HepG2 (cell line): ENCODE results near the gene IRX5. TPM values are rescaled to one million over a fixed set of nuclear protein-coding genes. Genes with fewer than 3 reads are reported as not detected.

Source experiments
- ATAC-seq: fragments of 200-7000 bp; cut with Tn5 transposase; 3 replicates; pipeline ENCODE4 v1.9.1; 2020; ENCODE audit warnings: mild to moderate bottlenecking, moderate library complexity
- BruUV-seq: library from RNA; stranded (reverse); fragments of 400-500 nt; replicated peaks from 2 replicates; lab custom pipeline; 2021; lab: Mats Ljungman, UMichigan
- CTCF ChIA-PET: fragments of 300-600 bp; formaldehyde crosslinking; extraction: SDS; loops from one replicate; lab custom pipeline; 2021; ENCODE audit warnings: low total read pairs, inconsistent platforms, low intra/inter-chr PET ratio; lab: Yijun Ruan, JAX
- POLR2A ChIA-PET: fragments of 350-600 bp; sonication (Branson Sonifier 250); formaldehyde crosslinking; loops from one replicate; lab custom pipeline; 2020; ENCODE audit warnings: antibody characterized with exemption, inconsistent platforms; lab: Yijun Ruan, JAX
- DNase-seq: peaks from one replicate; pipeline ENCODE4 v3.0.0-alpha.2; 2015; ENCODE audit warnings: low spot score
- FAIRE-seq: peaks from 3 replicates; lab custom pipeline; 2011; peaks lifted over from hg19 to GRCh38; lab: Jason Lieb, UNC
- H2AFZ ChIP-seq: one replicate; pipeline ENCODE4 v1.6.1; 2011; ENCODE audit warnings: low read length, inconsistent platforms
- H3K27ac ChIP-seq: fragments of 300-600 bp; 3 replicates; pipeline ENCODE4 v1.8.0; 2011; ENCODE audit warnings: mixed run types, mild to moderate bottlenecking, mixed read lengths, low read length, inconsistent platforms; ENCODE audit not compliant: insufficient read depth; ENCODE audit errors: extremely low read length
- H3K27me3 ChIP-seq, 2 experiments: fragments of 200-600 bp in 1 of 2; 2 replicates in 1 of 2; 3 replicates in 1 of 2; pipeline versions ENCODE4 v1.6.0 to v1.8.0; 2011; ENCODE audit warnings: low read length in 2 of 2, mild to moderate bottlenecking in 2 of 2, moderate library complexity in 2 of 2, inconsistent platforms in 1 of 2; ENCODE audit not compliant: insufficient read depth in 2 of 2, control insufficient read depth in 1 of 2
- H3K36me3 ChIP-seq, 2 experiments: fragments of 200-600 bp in 1 of 2; replicated peaks in 1 of 2; 2 replicates in 1 of 2; 3 replicates in 1 of 2; pipeline versions ENCODE4 v1.5.1 to v1.8.0; 2011; ENCODE audit warnings: low read length in 2 of 2, inconsistent platforms in 1 of 2; ENCODE audit not compliant: insufficient read depth in 2 of 2, control insufficient read depth in 1 of 2
- H3K4me1 ChIP-seq: 2 replicates; pipeline ENCODE4 v1.5.1; 2012; ENCODE audit warnings: low read length, inconsistent platforms; ENCODE audit not compliant: insufficient read depth
- H3K4me2 ChIP-seq: 2 replicates; pipeline ENCODE4 v1.6.0; 2011; ENCODE audit warnings: low read depth, low read length, inconsistent platforms
- H3K4me3 ChIP-seq, 3 experiments: fragments of 200-600 bp in 1 of 3; sonication (generic), shearing (Covaris generic) in 1 of 3; replicated peaks in 1 of 3; 2 replicates each; pipeline ENCODE4 v1.5.1; 2011 to 2016; ENCODE audit warnings: low read length in 3 of 3, inconsistent platforms in 2 of 3, low read depth in 2 of 3, mild to moderate bottlenecking in 2 of 3, control low read depth in 1 of 3, mixed read lengths in 1 of 3; ENCODE audit not compliant: insufficient read depth in 1 of 3
- H3K79me2 ChIP-seq: one replicate; pipeline ENCODE4 v1.6.1; 2011; ENCODE audit warnings: low read length, inconsistent platforms; ENCODE audit not compliant: insufficient read depth
- H3K9ac ChIP-seq: 2 replicates; pipeline ENCODE4 v1.6.0; 2011; ENCODE audit warnings: mild to moderate bottlenecking, low read depth, low read length, inconsistent platforms; ENCODE audit not compliant: insufficient read depth
- H3K9me3 ChIP-seq: 2 replicates; pipeline ENCODE4 v1.5.1; 2012; ENCODE audit warnings: mild to moderate bottlenecking, low read length
- H4K20me1 ChIP-seq: 2 replicates; pipeline ENCODE4 v1.6.0; 2011; ENCODE audit warnings: inconsistent platforms, mild to moderate bottlenecking, low read length, moderate library complexity; ENCODE audit not compliant: insufficient read depth
- GFI1 ChIP-seq: sonication (generic); formaldehyde crosslinking; IDR thresholded peaks from 2 replicates; pipeline ENCODE4 v1.5.0; 2020; ENCODE audit warnings: missing genetic modification reagents, mild to moderate bottlenecking, borderline replicate concordance
- GPBP1L1 ChIP-seq: sonication (generic); formaldehyde crosslinking; IDR thresholded peaks from 2 replicates; pipeline ENCODE4 v1.5.0; 2020; ENCODE audit warnings: mild to moderate bottlenecking, missing genetic modification reagents
- HMGA1 ChIP-seq: sonication (generic); formaldehyde crosslinking; conservative IDR thresholded peaks from 2 replicates; pipeline ENCODE4 v1.4.0; 2020; ENCODE audit warnings: missing genetic modification reagents
- HOXA7 ChIP-seq: sonication (generic); formaldehyde crosslinking; IDR thresholded peaks from 2 replicates; pipeline ENCODE4 v1.8.1; 2022; ENCODE audit warnings: mild to moderate bottlenecking, missing genetic modification reagents, moderate library complexity
- IRF9 ChIP-seq: sonication (generic); formaldehyde crosslinking; IDR thresholded peaks from 2 replicates; pipeline ENCODE4 v1.8.0; 2022; ENCODE audit warnings: missing genetic modification reagents, mild to moderate bottlenecking, borderline replicate concordance
- MEIS2 ChIP-seq: sonication (generic); formaldehyde crosslinking; IDR thresholded peaks from 2 replicates; pipeline ENCODE4 v1.9.0; 2021; ENCODE audit warnings: mild to moderate bottlenecking, missing genetic modification reagents
- MYNN ChIP-seq: sonication (generic); formaldehyde crosslinking; IDR thresholded peaks from 2 replicates; pipeline ENCODE4 v1.4.0; 2020; ENCODE audit warnings: mild to moderate bottlenecking, low read depth, missing genetic modification reagents
- NFE2L2 ChIP-seq: fragments of 150-350 bp; IDR thresholded peaks from 2 replicates; pipeline ENCODE4 v1.6.1; 2014; ENCODE audit warnings: low read length
- NR3C1 ChIP-seq: sonication (generic); formaldehyde crosslinking; IDR thresholded peaks from 2 replicates; pipeline ENCODE4 v1.4.0; 2020; ENCODE audit warnings: missing genetic modification reagents
- PHB2 ChIP-seq: fragments of 450-650 bp; IDR thresholded peaks from 2 replicates; pipeline ENCODE4 v1.6.1; 2018; ENCODE audit not compliant: partially characterized antibody
- PRDM15 ChIP-seq: sonication (generic); formaldehyde crosslinking; IDR thresholded peaks from 2 replicates; pipeline ENCODE4 v1.4.0; 2020; ENCODE audit warnings: missing genetic modification reagents
- ZBTB8A ChIP-seq: sonication (generic); formaldehyde crosslinking; IDR thresholded peaks from 2 replicates; pipeline ENCODE4 v1.4.0; 2020; ENCODE audit warnings: mild to moderate bottlenecking, low read depth, missing genetic modification reagents, borderline replicate concordance
- ZFP37 ChIP-seq: sonication (generic); formaldehyde crosslinking; IDR thresholded peaks from 2 replicates; pipeline ENCODE4 v1.4.0; 2020; ENCODE audit warnings: missing genetic modification reagents, borderline replicate concordance
- ZNF253 ChIP-seq: sonication (generic); formaldehyde crosslinking; IDR thresholded peaks from 2 replicates; pipeline ENCODE4 v1.8.0; 2022; ENCODE audit warnings: mild to moderate bottlenecking, missing genetic modification reagents, borderline replicate concordance
- ZNF431 ChIP-seq: sonication (generic); formaldehyde crosslinking; IDR thresholded peaks from 2 replicates; pipeline ENCODE4 v1.9.0; 2022; ENCODE audit warnings: missing genetic modification reagents, low read depth, mild to moderate bottlenecking, borderline replicate concordance
- ZSCAN12 ChIP-seq: sonication (generic); formaldehyde crosslinking; IDR thresholded peaks from 2 replicates; pipeline ENCODE4 v1.9.0; 2021; ENCODE audit warnings: mild to moderate bottlenecking, missing genetic modification reagents
- WGBS: methylation state at CpG from one replicate; pipeline ENCODE4 v1.1.6; 2017; ENCODE audit warnings: low lambda C conversion rate; 5-methylcytosine and 5-hydroxymethylcytosine counted together
- in situ Hi-C: cut with HindIII; loops from 2 replicates; pipeline ENCODE4 v1.10.0; 2017; ENCODE audit warnings: low pct_unique_long_range_greater_than_20kb; ENCODE audit not compliant: extremely low pct_ligation_motif_present
- intact Hi-C: fragments of 100-400 bp; cut with micrococcal nuclease; formaldehyde crosslinking; loops from one replicate; pipeline ENCODE4 v1.10.0; 2022; ENCODE audit not compliant: unreplicated experiment
- polyA plus RNA-seq, 8 experiments: library from polyadenylated mRNA; depleted of rRNA in 3 of 8; stranded (reverse) in 7 of 8; unstranded in 1 of 8; fragments of >200 nt; fragmentation: Illumina TruSeq in 4 of 8; extraction: Trizol in 4 of 8; gene quantifications; 2 replicates each; pipeline versions ENCODE4 v1.2.1 to v1.2.3, GENCODE V29; 2011 to 2016; ENCODE audit warnings: low read depth in 4 of 8, missing spikeins in 1 of 8, mixed read lengths in 1 of 8; ENCODE audit not compliant: insufficient read depth in 1 of 8
- total RNA-seq, 5 experiments: library from RNA; depleted of rRNA; stranded (reverse); fragments of >200 nt; fragmentation: Illumina TruSeq; extraction: Trizol; gene quantifications; 2 replicates each; pipeline ENCODE4 v1.2.3, GENCODE V29; 2016; ENCODE audit warnings: low read depth in 1 of 5

IRX5 gene
- total and polyA plus RNA-seq, 2 of the 13 experiments (the other 11 are each of a cell fraction or from before 2014, with no cell fraction given) = not detected

GRCh38 chr16:54944002-54944401 is 13.3 kb downstream of the IRX5 start:
- CTCF ChIA-PET = no interaction called here
- TF ChIP-seq GFI1 (no peak), ZFP37 (CRISPR knock-in tag) (no peak), MEIS2 (CRISPR knock-in tag) (no peak), PHB2 (no peak), PRDM15 (no peak), GPBP1L1 (no peak), HOXA7 (CRISPR knock-in tag) (no peak), NFE2L2 (no peak), ZBTB8A (CRISPR knock-in tag) (no peak), ZNF431 (CRISPR knock-in tag) (no peak), NR3C1 (CRISPR knock-in tag) (no peak), ZNF253 (CRISPR knock-in tag) (no peak), MYNN (no peak), ZSCAN12 (CRISPR knock-in tag) (no peak), HMGA1 (CRISPR knock-in tag) (no peak), IRF9 (CRISPR knock-in tag) (no peak)
- TF ChIP-seq, all 625 proteins: peak for 0
- Histone ChIP-seq H2AFZ (no peak overlapping the region), H3K27ac (no peak overlapping the region), H3K4me2 (no peak overlapping the region), H3K9ac (no peak overlapping the region), H3K4me1 (no peaks in the 10 kb centered on the region), H3K4me3 (no peak overlapping the region), H3K27me3 (peaks cover 6 to 38% of the 10 kb centered on the region in 2 experiments), H3K79me2 (no peaks in the 10 kb centered on the region), H3K36me3 (no peaks in the 10 kb centered on the region), H4K20me1 (no peaks in the 10 kb centered on the region), H3K9me3 (no peaks in the 10 kb centered on the region)
- intact Hi-C loops = no loop called here
- DNase-seq (no peak), ATAC-seq (no peak), FAIRE-seq (no peak)
- in situ Hi-C loops = no loop called here
- WGBS = 2% methylated on average over 1 of the region's 1 CpG
- POLR2A ChIA-PET = no interaction called here
- BruUV-seq = no TSS peak
